Type B pancreatic cell (in vitro differentiated cells): ENCODE data around the gene DDX28. TPM values are rescaled to one million over a fixed set of nuclear protein-coding genes. Genes with fewer than 3 reads are reported as not detected.

Experiments used
- DNase-seq: peaks from one replicate; pipeline ENCODE4 v3.0.0; 2021; ENCODE audit warnings: mixed read lengths; ENCODE audit not compliant: unreplicated experiment; ENCODE audit errors: extremely low spot score
- H3K27ac Mint-ChIP-seq: 2 replicates; pipeline ENCODE4 v1.8.0; 2021; ENCODE audit warnings: mild to moderate bottlenecking, mixed read lengths
- H3K27me3 Mint-ChIP-seq: 2 replicates; pipeline ENCODE4 v1.8.0; 2021; ENCODE audit warnings: mixed read lengths
- H3K36me3 Mint-ChIP-seq: 2 replicates; pipeline ENCODE4 v1.8.0; 2021; ENCODE audit warnings: mixed read lengths
- H3K4me1 Mint-ChIP-seq: one replicate; pipeline ENCODE4 v1.8.0; 2021; ENCODE audit warnings: mixed read lengths; ENCODE audit not compliant: unreplicated experiment
- H3K4me3 Mint-ChIP-seq: 2 replicates; pipeline ENCODE4 v1.8.0; 2021; ENCODE audit warnings: mild to moderate bottlenecking, mixed read lengths
- H3K9me3 Mint-ChIP-seq: 2 replicates; pipeline ENCODE4 v1.8.0; 2021; ENCODE audit warnings: mixed read lengths
- total RNA-seq: library from RNA; stranded (reverse); gene quantifications from 2 replicates; pipeline ENCODE4 v1.2.1, GENCODE V29; 2021; ENCODE audit warnings: low replicate concordance
- TF ChIP-seq, protein P1 (sequence below): fragments of 200-600 bp; sonication (generic); conservative IDR thresholded peaks from 2 replicates; pipeline ENCODE4 v1.5.0; 2021; ENCODE audit warnings: antibody characterized with exemption, mild to moderate bottlenecking

DDX28 gene
- total RNA-seq, 1 donor from 2014 or later: 14.7 TPM

DNA sequence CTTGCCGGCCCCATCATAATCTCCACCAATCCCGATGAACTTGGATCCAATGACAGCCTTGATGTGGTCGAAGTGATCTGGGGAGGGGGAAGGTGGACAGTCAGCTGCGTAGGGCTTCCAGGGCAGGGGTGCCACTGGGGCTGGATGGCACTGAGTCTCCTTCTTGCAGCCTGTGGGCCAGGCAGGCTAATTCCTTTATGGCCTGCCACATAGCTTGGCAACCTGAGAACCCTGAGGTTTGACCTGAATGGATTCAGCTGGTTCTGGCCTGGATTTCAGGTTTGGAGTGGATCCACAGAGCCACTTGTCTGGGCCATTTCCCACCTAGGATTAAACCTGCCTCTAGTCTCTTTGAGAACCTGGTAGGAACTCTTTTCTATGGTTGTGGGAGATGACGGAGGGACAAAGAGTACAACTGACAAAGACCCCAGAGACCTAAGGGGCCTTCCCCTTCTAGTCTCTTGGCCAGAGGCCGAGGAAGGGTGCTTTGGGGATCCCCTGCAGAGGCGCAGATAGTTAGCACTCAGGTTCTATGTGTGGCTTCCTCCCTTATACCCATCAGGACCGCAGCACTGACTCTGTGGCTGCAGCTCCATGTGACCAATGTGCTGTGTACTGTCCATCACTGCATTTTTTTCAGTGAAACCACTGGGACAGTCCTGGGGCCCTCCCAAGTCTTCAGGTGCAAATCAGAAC, 33.6 kb downstream of the DDX28 start:
- Mint-ChIP-seq H3K36me3 (no peaks in the 10 kb centered on the region), H3K27ac (no peak overlapping the region), H3K4me1 (peaks cover 4% of the 10 kb centered on the region), H3K9me3 (no peaks in the 10 kb centered on the region), H3K27me3 (no peaks in the 10 kb centered on the region), H3K4me3 (no peak overlapping the region)
- no peak for DNase-seq
- TF ChIP-seq, protein P1, sequence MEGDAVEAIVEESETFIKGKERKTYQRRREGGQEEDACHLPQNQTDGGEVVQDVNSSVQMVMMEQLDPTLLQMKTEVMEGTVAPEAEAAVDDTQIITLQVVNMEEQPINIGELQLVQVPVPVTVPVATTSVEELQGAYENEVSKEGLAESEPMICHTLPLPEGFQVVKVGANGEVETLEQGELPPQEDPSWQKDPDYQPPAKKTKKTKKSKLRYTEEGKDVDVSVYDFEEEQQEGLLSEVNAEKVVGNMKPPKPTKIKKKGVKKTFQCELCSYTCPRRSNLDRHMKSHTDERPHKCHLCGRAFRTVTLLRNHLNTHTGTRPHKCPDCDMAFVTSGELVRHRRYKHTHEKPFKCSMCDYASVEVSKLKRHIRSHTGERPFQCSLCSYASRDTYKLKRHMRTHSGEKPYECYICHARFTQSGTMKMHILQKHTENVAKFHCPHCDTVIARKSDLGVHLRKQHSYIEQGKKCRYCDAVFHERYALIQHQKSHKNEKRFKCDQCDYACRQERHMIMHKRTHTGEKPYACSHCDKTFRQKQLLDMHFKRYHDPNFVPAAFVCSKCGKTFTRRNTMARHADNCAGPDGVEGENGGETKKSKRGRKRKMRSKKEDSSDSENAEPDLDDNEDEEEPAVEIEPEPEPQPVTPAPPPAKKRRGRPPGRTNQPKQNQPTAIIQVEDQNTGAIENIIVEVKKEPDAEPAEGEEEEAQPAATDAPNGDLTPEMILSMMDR: no peak

DNA sequence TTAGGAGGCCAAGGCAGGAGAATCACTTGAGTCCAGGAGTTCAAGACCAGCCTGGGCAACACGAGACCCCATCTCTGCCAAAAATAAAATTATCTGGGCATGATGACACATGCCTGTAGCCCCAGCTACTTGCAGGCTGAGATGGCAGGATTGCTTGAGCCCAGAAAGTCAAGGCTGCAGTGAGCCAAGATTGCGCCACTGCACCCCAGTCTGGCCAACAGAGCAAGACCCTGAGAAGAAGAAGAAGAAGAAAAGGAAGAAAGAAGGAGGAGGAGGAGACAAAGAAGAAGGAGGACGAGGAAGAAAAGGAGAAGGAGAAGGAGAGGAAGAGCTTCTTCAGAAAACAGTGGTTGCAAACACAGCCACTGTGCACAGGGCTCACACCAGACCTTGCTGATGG, 34.4 kb downstream of the DDX28 start:
- H3K4me3 Mint-ChIP-seq: no peak overlapping the region
- no peaks in the 10 kb centered on the region for H3K27me3 Mint-ChIP-seq
- no peak overlapping the region for H3K27ac Mint-ChIP-seq
- TF ChIP-seq, protein P1: no peak
- no peaks in the 10 kb centered on the region for H3K36me3 Mint-ChIP-seq
- H3K4me1 Mint-ChIP-seq: peaks cover 4% of the 10 kb centered on the region
- H3K9me3 Mint-ChIP-seq: no peaks in the 10 kb centered on the region
- DNase-seq: no peak

DNA sequence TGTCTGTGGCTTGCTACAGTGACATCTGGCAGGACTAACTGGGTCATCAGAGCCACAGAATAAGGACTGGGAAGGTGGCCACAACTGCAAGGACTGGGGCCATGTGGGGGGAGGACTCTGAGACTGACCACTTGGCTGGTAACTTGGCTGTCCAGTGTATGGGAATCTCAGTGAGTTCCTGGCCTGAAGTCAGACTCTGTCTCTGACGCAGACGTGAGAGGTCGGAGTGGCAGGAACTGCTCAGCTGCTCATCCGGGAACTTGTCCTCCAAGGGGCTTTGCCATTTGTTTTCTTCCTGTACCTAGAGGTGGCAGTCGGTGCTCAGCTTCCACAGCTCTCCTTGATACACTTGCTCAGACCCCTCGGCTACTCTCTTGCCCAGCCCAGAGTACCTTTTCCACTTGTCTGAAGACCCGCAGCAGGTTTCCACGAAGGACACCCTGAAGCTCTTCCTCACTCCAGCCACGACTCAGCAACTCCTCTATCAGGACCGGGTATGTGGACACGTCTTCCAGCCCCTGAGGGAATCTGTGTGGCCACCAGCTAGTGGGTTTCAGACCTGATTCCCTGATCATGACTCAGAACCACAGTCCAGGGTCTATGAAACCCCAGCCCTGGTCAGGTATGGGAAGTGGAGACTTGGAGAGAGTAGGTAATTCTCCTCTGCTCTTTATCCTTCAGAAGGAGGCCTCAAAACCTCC, 35.4 kb downstream of the DDX28 start:
- H3K36me3 Mint-ChIP-seq: no peaks in the 10 kb centered on the region
- H3K9me3 Mint-ChIP-seq: no peaks in the 10 kb centered on the region
- H3K27me3 Mint-ChIP-seq: no peaks in the 10 kb centered on the region
- H3K4me1 Mint-ChIP-seq: peaks cover 4% of the 10 kb centered on the region
- TF ChIP-seq, protein P1: no peak
- H3K4me3 Mint-ChIP-seq: no peak overlapping the region
- H3K27ac Mint-ChIP-seq: no peak overlapping the region
- DNase-seq: no peak

DNA sequence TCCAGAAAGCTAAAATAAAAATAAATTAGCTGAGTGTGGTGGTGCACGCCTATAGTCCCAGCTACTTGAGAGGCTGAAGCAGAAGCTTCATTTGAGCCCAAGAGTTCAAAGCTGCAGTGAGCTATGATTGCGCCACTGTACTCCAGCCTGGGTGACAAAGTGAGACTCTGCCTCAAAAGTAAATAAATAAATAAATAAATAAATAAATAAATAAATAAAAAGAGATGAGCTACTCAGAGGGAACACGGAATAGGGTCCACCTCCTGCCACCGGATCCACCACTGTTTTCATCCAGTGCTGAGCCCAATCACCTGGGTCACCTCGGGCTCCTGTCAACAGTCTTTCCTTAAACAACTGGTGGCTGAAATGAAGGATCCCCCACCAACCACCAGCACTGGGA, 36.1 kb downstream of the DDX28 start:
- no peaks in the 10 kb centered on the region for H3K9me3 Mint-ChIP-seq
- TF ChIP-seq, protein P1: no peak
- no peak overlapping the region for H3K27ac Mint-ChIP-seq
- DNase-seq: no peak
- peaks cover 4% of the 10 kb centered on the region for H3K4me1 Mint-ChIP-seq
- no peak overlapping the region for H3K4me3 Mint-ChIP-seq
- H3K36me3 Mint-ChIP-seq: no peaks in the 10 kb centered on the region
- H3K27me3 Mint-ChIP-seq: no peaks in the 10 kb centered on the region

DNA sequence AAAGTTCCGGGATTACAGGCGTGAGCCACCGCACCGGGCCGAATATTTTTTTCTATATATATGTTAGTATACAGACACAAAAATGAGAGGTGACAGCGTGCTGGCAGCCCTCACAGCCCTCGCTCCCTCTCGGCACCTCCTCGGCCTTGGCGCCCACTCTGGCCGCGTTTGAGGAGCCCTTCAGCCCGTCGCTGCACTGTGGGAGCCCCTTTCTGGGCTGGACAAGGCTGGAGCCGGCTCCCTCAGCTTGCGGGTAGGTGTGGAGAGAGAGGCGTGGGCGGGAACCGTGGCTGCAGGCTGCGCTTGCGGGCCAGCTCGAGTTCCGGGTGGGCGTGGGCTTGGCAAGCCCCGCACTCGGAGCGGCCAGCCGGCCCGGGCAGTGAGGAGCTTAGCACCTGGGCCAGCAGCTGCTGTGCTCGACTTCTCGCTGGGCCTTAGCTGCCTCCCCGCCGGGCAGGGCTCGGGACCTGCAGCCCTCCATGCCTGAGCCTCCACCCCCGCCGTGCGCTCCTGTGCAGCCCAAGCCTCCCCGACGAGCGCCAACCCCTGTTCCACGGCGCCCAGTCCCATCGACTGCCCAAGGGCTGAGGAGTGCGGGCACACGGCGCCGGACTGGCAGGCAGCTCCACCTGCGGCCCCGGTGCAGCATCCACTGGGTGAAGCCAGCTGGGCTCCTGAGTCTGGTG, 40.9 kb downstream of the DDX28 start:
- H3K27ac Mint-ChIP-seq: no peak overlapping the region
- no peaks in the 10 kb centered on the region for H3K36me3 Mint-ChIP-seq

More for the DNA sequence above, 40.9 kb downstream of the DDX28 start:
- TF ChIP-seq, protein P1: no peak
- Mint-ChIP-seq H3K9me3 (no peaks in the 10 kb centered on the region), H3K4me1 (peaks cover 4% of the 10 kb centered on the region), H3K4me3 (no peak overlapping the region), H3K27me3 (peaks cover 4% of the 10 kb centered on the region)
- DNase-seq: no peak
